Activated CD8-positive, alpha-beta memory T cell treated with anti-CD3 and anti-CD28 coated beads, Interleukin-2, amount 50 U/mL, for 48 hours (primary cell): Measurements from ENCODE around the gene PCBP3.

Source experiments
- DNase-seq: peaks from one replicate; pipeline ENCODE4 v3.0.0-alpha.2; 2020

PCBP3 gene

DNA sequence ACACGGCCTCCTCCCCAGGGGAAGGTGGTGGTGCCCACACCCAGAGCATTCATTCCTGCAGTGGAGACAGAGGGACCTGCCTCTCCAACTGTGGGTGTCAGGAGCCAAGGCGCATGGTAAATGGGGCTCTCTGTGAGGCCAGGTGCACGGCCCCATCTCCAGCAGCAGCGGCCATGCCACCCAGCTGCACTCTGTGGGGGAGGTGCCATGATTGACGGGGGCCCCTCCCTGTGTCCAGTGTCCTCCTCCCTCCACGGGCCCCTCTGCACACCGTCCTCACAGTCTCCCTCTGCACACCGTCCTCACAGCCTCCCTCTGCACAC is 254.5 kb downstream of the PCBP3 start:
- no peak for DNase-seq

DNA sequence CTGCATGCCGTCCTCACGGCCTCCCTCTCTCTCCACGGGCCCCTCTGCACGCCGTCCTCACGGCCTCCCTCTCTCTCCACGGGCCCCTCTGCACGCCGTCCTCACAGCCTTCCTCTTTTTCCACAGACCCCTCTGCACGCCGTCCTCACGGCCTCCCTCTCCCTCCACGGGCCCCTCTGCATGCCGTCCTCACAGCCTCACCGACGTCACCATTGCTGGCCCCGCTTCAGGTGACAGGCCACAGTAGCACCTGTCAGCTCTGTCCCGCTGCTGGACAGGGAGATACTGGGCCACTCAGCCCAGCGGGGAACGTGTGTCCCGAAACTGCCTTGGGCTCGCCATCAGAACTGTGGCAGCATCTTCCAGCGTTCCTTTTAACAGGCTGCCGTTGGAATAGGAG is 255.3 kb downstream of the PCBP3 start:
- DNase-seq, result no peak

- DNase-seq, result no peak
Observed at GRCh38 chr21:45899317-45900033, 255.9 kb downstream of the PCBP3 start.

GRCh38 chr21:45900034-45900868 is 256.7 kb downstream of the PCBP3 start:
- DNase-seq, result no peak

DNA sequence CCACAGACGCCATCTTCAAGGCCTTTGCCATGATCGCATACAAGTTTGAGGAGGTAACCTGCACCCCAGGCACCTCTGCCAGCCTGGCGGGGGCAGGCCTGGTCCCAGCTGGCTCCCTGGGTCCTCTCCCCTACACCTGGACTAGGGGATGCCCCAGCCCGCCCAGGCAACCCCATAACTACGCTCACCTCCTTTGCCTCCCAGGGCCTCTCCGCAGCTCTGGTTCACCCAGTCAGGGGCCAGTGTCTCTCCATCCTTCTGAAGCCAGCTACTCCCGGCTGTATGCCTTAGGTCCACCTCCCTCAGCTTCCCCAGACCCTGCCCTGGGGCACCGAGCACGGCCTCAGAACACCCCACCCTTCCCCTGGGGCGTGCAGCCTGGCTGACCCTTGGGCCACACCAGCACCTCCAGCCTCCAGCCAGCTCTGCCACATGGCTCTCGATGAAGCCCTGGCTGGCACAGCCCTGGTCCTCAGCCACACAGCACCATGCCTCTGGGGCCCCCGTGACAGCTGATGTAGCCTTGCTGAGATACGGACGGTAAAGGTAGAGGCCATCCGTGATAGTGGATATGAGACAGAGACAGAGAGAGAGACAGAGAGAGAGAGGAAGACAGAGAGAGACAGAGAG is 257.7 kb downstream of the PCBP3 start:
- no peak for DNase-seq

DNA sequence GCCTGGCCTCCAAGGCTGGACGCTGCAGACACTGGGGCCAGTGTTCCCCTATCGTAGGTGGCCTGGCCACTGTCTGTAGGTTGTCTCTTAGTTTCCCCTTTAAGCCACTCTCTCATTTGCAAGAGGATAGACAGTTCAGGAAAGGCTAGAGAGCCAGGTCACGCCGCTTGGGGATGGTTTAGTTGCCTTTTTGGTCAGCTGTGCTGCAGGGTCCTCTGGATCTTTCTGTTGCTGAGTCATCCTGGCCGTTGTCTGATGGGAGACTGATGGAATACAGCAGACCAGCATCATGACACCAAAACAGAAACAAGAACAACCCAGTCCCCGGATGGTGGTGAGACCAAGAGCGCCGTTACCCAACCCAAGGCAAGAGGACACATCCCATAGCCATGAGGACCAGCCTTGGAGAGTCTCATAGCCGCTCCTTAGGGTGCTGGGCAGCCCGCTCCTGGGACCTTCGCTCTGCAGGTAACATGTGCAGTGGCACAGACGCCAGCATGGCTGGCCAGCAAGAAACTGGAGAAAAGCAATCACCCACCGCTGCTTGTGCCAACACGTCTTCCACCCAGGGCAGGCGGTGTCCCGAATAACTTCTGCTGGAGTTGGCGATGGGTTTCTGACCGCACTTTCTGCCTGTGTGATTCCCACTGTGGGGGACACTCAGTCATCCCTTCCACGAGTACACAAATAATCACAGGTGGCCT is 258.9 kb downstream of the PCBP3 start:
- DNase-seq, result no peak

- no peak for DNase-seq
Observed at GRCh38 chr21:45905196-45905595, 261.7 kb downstream of the PCBP3 start.

DNA sequence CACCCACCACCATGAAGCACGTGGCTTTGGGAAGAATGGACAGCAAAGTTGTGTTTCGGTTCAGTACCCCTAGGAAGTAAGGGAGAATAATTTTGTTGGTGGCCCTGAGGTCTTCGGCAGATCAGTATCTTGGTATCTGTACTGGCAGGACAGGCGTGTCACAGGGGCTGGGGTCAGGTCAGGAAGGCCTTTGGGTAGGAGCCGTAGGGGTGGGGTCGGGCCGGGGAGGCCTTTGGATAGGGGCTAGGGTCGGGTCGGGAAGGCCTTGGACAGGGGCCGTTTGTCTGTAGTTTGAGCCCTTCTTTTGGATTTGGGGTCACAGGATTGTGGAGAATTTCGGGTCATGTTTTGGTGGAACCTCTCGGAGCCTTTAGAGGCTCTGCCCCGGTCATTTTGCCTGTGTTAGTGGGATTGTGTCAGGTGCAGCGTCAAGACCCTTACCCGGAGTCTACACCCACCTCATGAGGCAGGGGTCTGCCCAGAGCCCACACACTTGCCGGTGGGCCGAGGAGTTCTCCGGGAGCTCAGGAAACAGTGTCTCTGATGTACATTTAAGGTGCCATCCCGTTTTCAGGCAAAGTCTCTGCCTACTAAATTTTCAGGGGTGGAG is 262.8 kb downstream of the PCBP3 start:
- no peak for DNase-seq

- no peak for DNase-seq
Observed at GRCh38 chr21:45906859-45907258, 263.3 kb downstream of the PCBP3 start.

DNA sequence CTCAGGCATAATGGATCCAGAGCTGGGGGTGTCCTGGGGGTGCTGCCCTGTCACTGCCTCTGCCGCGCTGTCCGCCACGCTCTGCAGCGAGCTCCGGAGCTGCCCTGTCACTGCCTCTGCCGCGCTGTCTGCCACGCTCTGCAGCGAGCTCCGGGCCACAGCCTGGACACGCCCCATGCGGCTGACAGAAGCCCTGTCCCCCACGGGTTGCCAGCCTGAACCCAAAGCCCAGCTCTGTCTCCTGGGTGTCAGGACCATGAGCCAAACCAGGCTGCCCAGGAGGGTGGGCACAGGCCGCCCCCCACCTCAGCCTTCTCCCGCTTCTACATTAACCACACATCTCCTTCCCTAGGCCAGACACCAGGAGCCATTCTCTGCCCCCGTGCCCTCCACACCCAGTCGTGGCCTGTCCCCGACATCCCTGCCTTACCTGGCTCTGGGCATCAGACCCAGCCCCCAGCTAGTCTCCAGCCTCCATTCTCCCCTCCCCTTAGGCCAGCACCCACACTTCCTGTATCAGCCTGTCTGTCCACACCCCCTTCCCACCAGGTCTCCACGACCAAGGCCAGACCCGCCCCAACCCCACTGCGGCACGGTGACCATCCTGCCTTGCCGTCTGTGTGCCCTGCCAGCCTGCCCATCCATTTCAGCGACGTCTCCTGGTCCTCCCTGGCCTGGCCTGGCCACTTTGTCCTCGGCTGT is 265.2 kb downstream of the PCBP3 start:
- no peak for DNase-seq

GRCh38 chr21:45909238-45909988 is 265.9 kb downstream of the PCBP3 start:
- DNase-seq, result no peak

GRCh38 chr21:45910155-45910547 is 266.6 kb downstream of the PCBP3 start:
- no peak for DNase-seq

DNA sequence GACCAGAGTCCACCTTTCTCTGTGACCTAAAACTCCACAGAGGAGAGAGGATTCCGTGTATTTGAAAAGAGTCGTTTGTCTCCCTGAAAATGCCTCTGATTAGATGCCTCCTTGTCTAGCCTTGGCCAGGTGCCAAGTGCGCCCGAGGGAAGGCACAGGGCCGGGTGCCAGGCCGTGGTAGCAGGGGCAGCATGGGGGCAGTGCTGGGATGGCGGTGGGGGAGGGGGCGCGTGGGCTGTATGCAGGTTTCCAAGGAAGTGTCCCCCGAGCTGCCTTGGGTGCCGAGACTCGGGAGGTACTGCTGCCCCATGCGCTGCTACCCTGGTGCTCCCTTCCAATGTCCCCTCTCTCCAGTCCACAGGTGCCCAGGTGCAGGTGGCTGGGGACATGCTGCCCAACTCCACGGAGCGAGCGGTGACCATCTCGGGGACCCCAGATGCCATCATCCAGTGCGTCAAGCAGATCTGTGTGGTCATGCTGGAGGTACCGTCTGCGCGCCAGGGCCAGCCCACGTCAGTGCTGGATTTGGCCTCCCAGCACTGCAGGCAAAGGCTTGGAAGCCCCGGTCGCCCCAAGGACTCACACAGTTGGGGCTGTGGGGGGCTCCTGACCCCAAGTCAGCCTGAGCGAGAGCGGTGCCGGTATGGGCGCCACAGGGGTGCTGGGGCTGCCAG is 267.2 kb downstream of the PCBP3 start:
- DNase-seq, result no peak

DNA sequence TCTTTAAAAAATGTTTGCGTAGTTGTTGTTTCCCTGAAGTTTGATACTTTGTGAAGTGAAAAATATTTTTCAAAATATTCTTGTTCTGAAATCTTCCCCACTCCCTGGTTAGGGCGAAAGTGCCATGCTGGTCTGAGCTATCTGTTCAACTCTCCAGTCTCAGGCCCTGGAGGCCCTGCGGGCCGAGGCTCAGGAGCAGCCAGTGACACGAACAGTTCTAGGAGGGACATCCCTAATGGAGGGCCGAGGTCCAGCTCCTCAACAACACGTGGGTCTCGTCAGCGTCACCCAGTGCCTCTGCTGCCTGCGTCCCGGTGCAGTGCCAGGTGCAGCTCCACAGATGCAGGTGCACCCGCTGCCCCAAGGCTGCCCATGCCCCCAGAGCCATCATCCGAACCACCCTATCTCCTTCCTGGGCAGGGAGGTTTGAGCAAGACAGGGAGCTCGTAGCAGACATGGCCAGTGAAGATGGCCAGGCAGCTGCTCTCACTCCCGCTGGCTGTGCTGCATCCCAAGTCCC is 268.3 kb downstream of the PCBP3 start:
- no peak for DNase-seq

DNA sequence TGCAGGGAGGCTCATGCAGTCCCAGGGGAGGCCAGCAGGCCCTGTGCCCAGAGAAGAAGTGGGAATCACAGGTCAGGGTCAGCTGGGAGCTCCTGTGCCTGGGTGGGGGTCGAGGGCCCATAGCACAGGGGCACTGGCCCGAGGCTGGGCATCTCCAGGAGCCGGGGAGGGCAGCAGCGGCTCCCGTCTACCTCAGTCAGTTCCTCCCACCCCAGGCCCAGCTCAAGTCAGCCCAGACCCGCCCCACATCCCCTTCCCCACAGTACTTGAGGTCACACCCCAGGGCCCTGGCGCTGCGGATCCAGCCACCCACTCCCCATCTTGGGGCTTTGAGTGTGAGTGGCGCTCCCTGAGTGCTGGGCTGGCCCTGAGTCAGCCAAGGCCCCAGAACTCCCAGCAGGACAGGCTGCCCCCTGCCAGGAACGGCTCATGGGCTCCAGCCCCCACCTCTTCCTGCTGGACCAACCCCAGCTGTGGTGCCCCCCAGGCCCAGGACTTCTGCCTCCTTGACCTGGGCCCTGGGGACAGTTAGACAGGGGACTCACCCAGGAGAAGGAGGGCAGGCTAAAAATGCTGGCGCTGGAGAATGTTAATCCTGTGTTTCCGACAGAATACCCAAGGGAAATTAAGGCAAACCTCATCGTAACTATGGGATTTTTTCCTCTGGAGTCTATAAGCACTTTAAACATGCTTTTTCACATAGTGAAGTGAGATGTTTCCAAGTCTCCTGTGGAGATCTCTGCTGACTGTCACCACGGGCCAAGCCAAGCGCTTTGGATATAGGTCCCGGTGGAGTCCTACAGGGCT is 269.3 kb downstream of the PCBP3 start:
- DNase-seq, result no peak

DNA sequence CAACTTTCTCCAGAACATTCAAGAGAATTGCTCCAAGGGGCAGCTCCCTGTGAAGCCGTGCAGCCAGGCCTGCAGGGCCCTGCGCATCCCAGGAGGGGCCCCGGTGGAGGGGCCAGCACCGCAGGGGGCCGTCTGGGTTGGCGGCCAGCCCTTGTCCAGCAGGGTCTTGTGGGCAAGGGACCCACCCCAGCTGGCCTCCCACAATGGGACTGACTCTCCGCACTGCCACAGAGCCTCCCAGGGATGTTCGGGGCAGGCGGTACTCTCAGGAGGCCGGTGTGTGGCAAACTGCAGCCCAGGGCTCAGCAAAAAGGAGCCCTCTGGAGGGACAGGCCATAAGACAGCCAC is 269.9 kb downstream of the PCBP3 start:
- DNase-seq, result no peak

DNA sequence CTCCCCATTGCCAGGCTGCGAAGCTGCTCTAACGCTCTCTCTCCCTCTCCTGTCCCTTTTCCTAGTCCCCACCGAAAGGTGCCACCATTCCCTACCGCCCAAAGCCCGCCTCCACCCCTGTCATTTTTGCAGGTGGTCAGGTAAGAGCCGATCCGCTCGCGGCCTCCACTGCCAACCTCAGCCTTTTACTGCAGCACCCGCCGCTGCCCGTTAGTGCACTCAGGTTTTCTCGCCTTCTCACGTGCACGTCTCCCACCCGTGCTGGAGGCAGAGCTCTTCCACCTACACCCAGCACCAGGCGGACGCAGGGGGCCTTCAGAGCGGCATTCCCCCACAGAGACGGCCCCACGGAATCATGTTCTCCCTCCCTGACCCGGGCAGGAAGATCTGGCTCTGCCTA is 270.4 kb downstream of the PCBP3 start:
- DNase-seq, result no peak

DNA sequence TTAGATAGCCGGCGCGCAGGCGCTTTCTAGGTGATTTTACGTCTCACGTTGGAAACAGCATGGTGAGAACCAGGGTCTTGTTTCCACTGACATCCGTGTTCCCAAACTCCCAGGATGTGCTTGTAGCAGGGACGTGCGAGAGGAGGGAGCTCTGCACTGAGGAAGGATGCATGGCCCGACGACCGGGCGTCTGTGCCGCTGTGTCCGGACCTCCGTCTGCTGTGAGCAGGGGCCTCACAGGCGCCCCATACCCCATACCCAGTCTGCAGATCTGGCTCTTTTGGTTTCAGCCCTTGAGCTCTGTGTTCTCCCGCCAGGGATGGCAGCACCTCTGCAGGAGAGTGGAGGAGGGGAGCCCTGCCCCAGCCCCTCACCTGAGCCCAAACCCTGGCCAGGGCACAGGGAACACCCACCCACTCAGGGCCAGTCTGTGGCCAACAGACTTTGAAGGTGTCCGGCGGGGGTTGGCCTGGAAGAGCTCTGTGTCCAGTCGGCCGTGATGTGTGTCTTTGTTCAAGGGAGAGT is 270.9 kb downstream of the PCBP3 start:
- DNase-seq, result no peak

DNA sequence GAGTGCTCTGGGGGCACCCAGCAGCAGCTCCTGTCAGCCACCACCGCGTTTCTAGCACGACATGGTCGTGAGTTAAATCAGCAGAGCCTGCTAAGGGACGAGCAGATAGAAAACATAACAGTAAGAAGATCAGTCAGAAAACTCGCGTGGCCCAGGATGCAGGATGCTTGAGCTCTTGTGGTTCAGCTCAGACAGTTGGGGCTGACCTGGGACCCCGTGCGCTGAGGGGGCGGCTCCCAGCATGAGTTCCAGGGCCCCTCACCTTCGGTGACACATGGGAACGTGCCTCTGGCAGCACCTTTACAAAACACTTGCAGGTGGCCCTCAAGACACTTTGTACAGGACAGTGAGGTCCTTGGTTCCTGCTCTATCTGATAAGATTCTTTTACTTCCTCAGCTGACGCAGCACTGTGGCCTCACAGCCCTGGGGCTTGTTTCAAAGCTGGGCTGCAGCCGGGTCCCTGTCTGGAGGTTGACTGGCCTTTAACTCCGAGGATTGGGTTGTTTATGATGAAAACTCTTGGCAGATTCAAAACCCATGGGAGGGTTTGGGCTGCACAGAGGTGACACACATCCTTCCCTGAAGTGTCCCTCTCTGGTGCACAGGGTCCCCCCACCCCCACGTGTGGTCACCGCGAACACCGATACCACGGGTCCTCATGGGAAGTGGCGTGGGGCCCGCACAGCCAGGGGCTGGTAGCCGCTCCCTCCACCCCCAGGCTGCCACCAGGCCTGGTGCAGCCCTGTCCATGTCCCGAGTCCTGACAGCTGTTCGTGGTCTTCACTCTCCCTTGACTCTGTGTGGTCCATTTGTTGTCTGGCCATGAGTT is 272.7 kb downstream of the PCBP3 start:
- no peak for DNase-seq
